Endothelial cell of umbilical vein (primary cell): ENCODE data around the gene RFC2. TPM values are rescaled to one million over a fixed set of nuclear protein-coding genes. Genes with fewer than 3 reads are reported as not detected.

Experiments used
- BruUV-seq: library from RNA; stranded (reverse); fragments of 400-500 nt; replicated peaks from 2 replicates; lab custom pipeline; 2021; lab: Mats Ljungman, UMichigan
- CTCF ChIA-PET: fragments of 300-600, 350-600 bp; sonication (Branson Sonifier 250); formaldehyde crosslinking; loops from one replicate; lab custom pipeline; 2021; ENCODE audit warnings: antibody characterized with exemption, inconsistent platforms; lab: Charles Lee
- POLR2A ChIA-PET: fragments of 300-600, 350-600 bp; sonication (Branson Sonifier 250); formaldehyde crosslinking; loops from one replicate; lab custom pipeline; 2021; ENCODE audit warnings: antibody characterized with exemption, inconsistent platforms; lab: Charles Lee
- DNase-seq: peaks from one replicate; pipeline ENCODE4 v3.0.0-alpha.2; 2011; ENCODE audit warnings: low read depth, low spot score
- FAIRE-seq: peaks from 2 replicates; lab custom pipeline; 2011; peaks lifted over from hg19 to GRCh38; lab: Jason Lieb, UNC
- H2AFZ ChIP-seq: 2 replicates; pipeline ENCODE4 v1.6.0; 2012; ENCODE audit warnings: low read depth, low read length, control low read depth, inconsistent platforms
- H3K27ac ChIP-seq: 2 replicates; pipeline ENCODE4 v1.5.1; 2011; ENCODE audit warnings: low read depth, mild to moderate bottlenecking, control low read depth, low read length, moderate library complexity; ENCODE audit not compliant: insufficient read depth
- H3K27me3 ChIP-seq, 2 experiments: 2 replicates each; pipeline versions ENCODE4 v1.6.0 to v1.6.1; 2011; ENCODE audit warnings: low read length in 2 of 2, mixed read lengths in 1 of 2; ENCODE audit not compliant: control insufficient read depth in 2 of 2, insufficient read depth in 2 of 2
- H3K36me3 ChIP-seq, 2 experiments: 2 replicates in 1 of 2; 3 replicates in 1 of 2; pipeline ENCODE4 v1.5.1; 2011; ENCODE audit warnings: low read length in 2 of 2, mild to moderate bottlenecking in 1 of 2, moderate library complexity in 1 of 2; ENCODE audit not compliant: control insufficient read depth in 2 of 2, insufficient read depth in 2 of 2; ENCODE audit errors: extremely low read depth in 1 of 2
- H3K4me1 ChIP-seq: 3 replicates; pipeline ENCODE4 v1.5.1; 2011; ENCODE audit warnings: mild to moderate bottlenecking, low read length; ENCODE audit not compliant: control insufficient read depth, insufficient read depth; ENCODE audit errors: extremely low read depth
- H3K4me2 ChIP-seq: 2 replicates; pipeline ENCODE4 v1.6.1; 2011; ENCODE audit warnings: low read length, control low read depth, mixed read lengths; ENCODE audit not compliant: insufficient read depth
- H3K4me3 ChIP-seq, 3 experiments: fragments of 200-600 bp in 1 of 3; sonication (generic), shearing (Covaris generic) in 1 of 3; replicated peaks in 1 of 3; 2 replicates each; pipeline ENCODE4 v1.5.1; 2011 to 2016; ENCODE audit warnings: control low read depth in 3 of 3, low read length in 3 of 3, mild to moderate bottlenecking in 2 of 3, inconsistent platforms in 1 of 3, low read depth in 1 of 3, moderate library complexity in 1 of 3; ENCODE audit not compliant: insufficient read depth in 1 of 3
- H3K79me2 ChIP-seq: 2 replicates; pipeline ENCODE4 v1.6.0; 2012; ENCODE audit warnings: low read length, inconsistent platforms; ENCODE audit not compliant: control insufficient read depth, insufficient read depth
- H3K9ac ChIP-seq: replicated peaks from 2 replicates; pipeline ENCODE3; 2011; ENCODE audit warnings: low read length, control low read depth; ENCODE audit not compliant: insufficient read depth; ENCODE audit errors: extremely low read depth
- H3K9me1 ChIP-seq: replicated peaks from 3 replicates; pipeline ENCODE4 v1.6.0; 2011; ENCODE audit warnings: mild to moderate bottlenecking, low read length; ENCODE audit not compliant: control insufficient read depth, insufficient read depth; ENCODE audit errors: extremely low read depth
- H3K9me3 ChIP-seq: replicated peaks from 2 replicates; pipeline ENCODE4 v1.5.1; 2012; ENCODE audit warnings: low read length, inconsistent platforms; ENCODE audit not compliant: control insufficient read depth, insufficient read depth
- H4K20me1 ChIP-seq: replicated peaks from 2 replicates; pipeline ENCODE3; 2011; ENCODE audit warnings: mild to moderate bottlenecking, low read length; ENCODE audit not compliant: control insufficient read depth, insufficient read depth; ENCODE audit errors: extremely low read depth
- EZH2 ChIP-seq: IDR thresholded peaks from 2 replicates; pipeline ENCODE4 v1.6.1; 2012; ENCODE audit warnings: borderline replicate concordance, low read depth, mild to moderate bottlenecking, moderate library complexity, low read length, inconsistent platforms; ENCODE audit not compliant: severe bottlenecking
- FOS ChIP-seq: IDR thresholded peaks from 2 replicates; pipeline ENCODE4 v1.6.1; 2011; ENCODE audit warnings: mild to moderate bottlenecking, low read length, moderate library complexity, borderline replicate concordance; ENCODE audit not compliant: insufficient read depth
- GATA2 ChIP-seq: IDR thresholded peaks from 2 replicates; pipeline ENCODE4 v1.7.0; 2011; ENCODE audit warnings: low read depth, mild to moderate bottlenecking, moderate library complexity, mixed read lengths, low read length; ENCODE audit not compliant: insufficient read length, insufficient read depth
- JUN ChIP-seq: IDR thresholded peaks from 2 replicates; pipeline ENCODE4 v1.6.1; 2011; ENCODE audit warnings: borderline replicate concordance, low read depth; ENCODE audit not compliant: insufficient read length, insufficient read depth
- MYC ChIP-seq: IDR thresholded peaks from one replicate; pipeline ENCODE4 v1.6.1; 2011; ENCODE audit warnings: mild to moderate bottlenecking, low read depth, low read length
- POLR2A ChIP-seq: IDR thresholded peaks from 2 replicates; pipeline ENCODE4 v1.6.1; 2012; ENCODE audit warnings: low read depth, mild to moderate bottlenecking, control low read depth, low read length
- POLR2AphosphoS5 ChIP-seq: IDR thresholded peaks from 2 replicates; pipeline ENCODE4 v1.6.1; 2012; ENCODE audit warnings: low read depth, mild to moderate bottlenecking, control low read depth, low read length, moderate library complexity; ENCODE audit not compliant: insufficient read depth
- dilution Hi-C: fragments of 300-500 bp; cut with MboI; formaldehyde crosslinking; loops from one replicate; pipeline ENCODE4 v1.15.0; 2019; ENCODE audit warnings: low sequenced_read_pairs; ENCODE audit not compliant: extremely low pct_ligation_motif_present
- intact Hi-C: fragments of 100-400 bp; cut with micrococcal nuclease; formaldehyde crosslinking; loops from one replicate; pipeline ENCODE4 v1.10.0; 2022
- polyA plus RNA-seq, 4 experiments: library from polyadenylated mRNA; depleted of rRNA in 3 of 4; stranded (reverse) in 3 of 4; unstranded in 1 of 4; fragments of >200 nt; gene quantifications; 2 replicates each; pipeline versions ENCODE4 v1.2.1 to v1.2.3, GENCODE V29; 2011 to 2012; ENCODE audit warnings: missing spikeins in 1 of 4
- total RNA-seq: library from RNA; stranded (reverse); gene quantifications from 2 replicates; pipeline ENCODE4 v1.2.3, GENCODE V29; 2021
- TF ChIP-seq, protein P1 (sequence below), 2 donors: IDR thresholded peaks; 1 replicate in 1 of 2; 2 replicates in 1 of 2; pipeline ENCODE4 v1.5.1; 2011; ENCODE audit warnings: low read length in 2 of 2, mild to moderate bottlenecking in 2 of 2, moderate library complexity in 2 of 2, control low read depth in 1 of 2, inconsistent platforms in 1 of 2, low read depth in 1 of 2; ENCODE audit not compliant: insufficient read depth in 1 of 2; ENCODE audit errors: extremely low read depth in 1 of 2
- TF ChIP-seq, protein P2 (sequence below): IDR thresholded peaks from 2 replicates; pipeline ENCODE4 v1.6.1; 2011; ENCODE audit not compliant: insufficient read depth, insufficient read length

RFC2 gene
- total and polyA plus RNA-seq, 2 donors (not counting 3 experiments of a cell fraction or from before 2014, with no cell fraction given), result 24.4 to 44.3 TPM

DNA sequence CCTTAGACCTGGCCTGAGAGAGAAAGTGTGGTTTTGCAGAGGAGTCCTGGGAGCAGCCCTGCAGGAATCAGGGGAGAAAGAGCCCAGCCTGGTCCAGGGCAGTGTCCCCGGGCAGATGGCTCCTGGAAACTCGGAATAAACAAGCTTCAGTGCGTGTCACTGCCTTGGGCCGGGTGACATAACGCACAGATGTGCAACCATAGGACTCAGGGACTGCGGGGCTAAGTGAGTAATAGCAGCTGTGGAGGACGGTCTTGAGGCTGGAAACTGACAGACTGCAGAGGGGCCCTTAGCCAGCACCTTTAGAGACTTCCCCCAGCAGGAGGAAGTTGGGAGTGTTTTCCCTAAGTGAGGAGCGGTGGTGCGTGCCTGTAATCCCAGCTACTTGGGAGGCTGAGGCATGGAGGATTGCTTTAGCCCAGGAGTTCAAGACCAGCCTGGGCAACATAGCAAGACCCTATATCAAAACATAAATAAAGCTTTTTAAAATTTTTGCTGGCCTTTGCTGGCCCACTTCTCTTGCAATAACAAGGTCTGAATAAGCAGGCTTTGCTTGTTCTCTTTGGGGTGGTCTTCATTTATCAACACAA lies 29.8 kb upstream of the RFC2 start:
- ChIA-PET POLR2A (no interaction called here), CTCF (interaction anchor here (1.3 kb wide), 1 partner anchor 78 kb away, joined by 5 read pairs; no protein-coding TSS in a partner anchor)
- BruUV-seq, result no TSS peak

More for the DNA sequence above, 29.8 kb upstream of the RFC2 start:
- no peaks in the 10 kb centered on the region for H3K9me1 ChIP-seq
- H3K9me3 ChIP-seq, result no peaks in the 10 kb centered on the region
- H3K4me3 ChIP-seq, result no peak overlapping the region
- no peaks in the 10 kb centered on the region for H3K36me3 ChIP-seq
- dilution Hi-C loops (no loop called here), intact Hi-C loops (no loop called here)
- H3K79me2 ChIP-seq, result no peaks in the 10 kb centered on the region
- TF ChIP-seq FOS, result no peak
- no peak for TF ChIP-seq MYC
- no peak for TF ChIP-seq JUN
- TF ChIP-seq, protein P1, sequence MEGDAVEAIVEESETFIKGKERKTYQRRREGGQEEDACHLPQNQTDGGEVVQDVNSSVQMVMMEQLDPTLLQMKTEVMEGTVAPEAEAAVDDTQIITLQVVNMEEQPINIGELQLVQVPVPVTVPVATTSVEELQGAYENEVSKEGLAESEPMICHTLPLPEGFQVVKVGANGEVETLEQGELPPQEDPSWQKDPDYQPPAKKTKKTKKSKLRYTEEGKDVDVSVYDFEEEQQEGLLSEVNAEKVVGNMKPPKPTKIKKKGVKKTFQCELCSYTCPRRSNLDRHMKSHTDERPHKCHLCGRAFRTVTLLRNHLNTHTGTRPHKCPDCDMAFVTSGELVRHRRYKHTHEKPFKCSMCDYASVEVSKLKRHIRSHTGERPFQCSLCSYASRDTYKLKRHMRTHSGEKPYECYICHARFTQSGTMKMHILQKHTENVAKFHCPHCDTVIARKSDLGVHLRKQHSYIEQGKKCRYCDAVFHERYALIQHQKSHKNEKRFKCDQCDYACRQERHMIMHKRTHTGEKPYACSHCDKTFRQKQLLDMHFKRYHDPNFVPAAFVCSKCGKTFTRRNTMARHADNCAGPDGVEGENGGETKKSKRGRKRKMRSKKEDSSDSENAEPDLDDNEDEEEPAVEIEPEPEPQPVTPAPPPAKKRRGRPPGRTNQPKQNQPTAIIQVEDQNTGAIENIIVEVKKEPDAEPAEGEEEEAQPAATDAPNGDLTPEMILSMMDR (IDR thresholded peaks at IDR 0.05; ENCODE audit: extremely low read depth in 1 of 2, insufficient read depth in 1 of 2, low read depth in 1 of 2, low read length in 2 of 2), result no peak
- TF ChIP-seq EZH2, result no peak
- no peak for TF ChIP-seq POLR2AphosphoS5
- TF ChIP-seq POLR2A, result no peak
- TF ChIP-seq, protein P2, sequence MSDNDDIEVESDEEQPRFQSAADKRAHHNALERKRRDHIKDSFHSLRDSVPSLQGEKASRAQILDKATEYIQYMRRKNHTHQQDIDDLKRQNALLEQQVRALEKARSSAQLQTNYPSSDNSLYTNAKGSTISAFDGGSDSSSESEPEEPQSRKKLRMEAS, result no peak
- no peak for TF ChIP-seq GATA2
- H3K27me3 ChIP-seq, result no peaks in the 10 kb centered on the region
- no peak overlapping the region for H3K27ac ChIP-seq
- no peak overlapping the region for H2AFZ ChIP-seq
- DNase-seq (no peak), FAIRE-seq (no peak)
- no peak overlapping the region for H3K9ac ChIP-seq
- H4K20me1 ChIP-seq, result no peaks in the 10 kb centered on the region
- H3K4me2 ChIP-seq, result no peak overlapping the region
- H3K4me1 ChIP-seq, result peaks cover 13% of the 10 kb centered on the region
